GM20000 (cell line): ENCODE results near the gene IGFBP1.

Experiments
- DNase-seq: peaks from one replicate; pipeline ENCODE4 v3.0.0; 2012; ENCODE audit warnings: low spot score
- TF ChIP-seq, protein P1 (sequence below): IDR thresholded peaks from 2 replicates; pipeline ENCODE4 v1.5.1; 2012; ENCODE audit warnings: mild to moderate bottlenecking, control low read depth; ENCODE audit errors: extremely low read depth, missing control alignments

Gene IGFBP1

DNA sequence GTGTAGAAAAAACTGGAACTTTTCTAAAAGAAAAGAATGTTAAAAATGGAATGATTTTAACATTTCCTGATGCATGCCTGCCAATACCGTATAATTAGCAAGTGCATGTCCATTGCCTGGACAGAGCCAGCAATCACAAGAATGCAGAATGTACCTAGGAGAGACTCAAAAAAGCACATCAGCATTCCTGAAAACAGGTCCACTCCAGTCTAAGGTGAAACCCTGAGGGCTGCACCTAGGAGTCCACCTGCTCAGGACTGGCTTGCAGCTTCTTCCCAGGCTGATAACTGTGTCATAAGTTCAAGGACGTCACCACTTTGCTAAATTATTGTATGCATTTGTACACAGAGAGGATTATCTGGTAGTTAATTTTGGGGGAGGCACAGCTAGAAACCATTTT lies 20.8 kb upstream of the IGFBP1 start:
- TF ChIP-seq, protein P1, sequence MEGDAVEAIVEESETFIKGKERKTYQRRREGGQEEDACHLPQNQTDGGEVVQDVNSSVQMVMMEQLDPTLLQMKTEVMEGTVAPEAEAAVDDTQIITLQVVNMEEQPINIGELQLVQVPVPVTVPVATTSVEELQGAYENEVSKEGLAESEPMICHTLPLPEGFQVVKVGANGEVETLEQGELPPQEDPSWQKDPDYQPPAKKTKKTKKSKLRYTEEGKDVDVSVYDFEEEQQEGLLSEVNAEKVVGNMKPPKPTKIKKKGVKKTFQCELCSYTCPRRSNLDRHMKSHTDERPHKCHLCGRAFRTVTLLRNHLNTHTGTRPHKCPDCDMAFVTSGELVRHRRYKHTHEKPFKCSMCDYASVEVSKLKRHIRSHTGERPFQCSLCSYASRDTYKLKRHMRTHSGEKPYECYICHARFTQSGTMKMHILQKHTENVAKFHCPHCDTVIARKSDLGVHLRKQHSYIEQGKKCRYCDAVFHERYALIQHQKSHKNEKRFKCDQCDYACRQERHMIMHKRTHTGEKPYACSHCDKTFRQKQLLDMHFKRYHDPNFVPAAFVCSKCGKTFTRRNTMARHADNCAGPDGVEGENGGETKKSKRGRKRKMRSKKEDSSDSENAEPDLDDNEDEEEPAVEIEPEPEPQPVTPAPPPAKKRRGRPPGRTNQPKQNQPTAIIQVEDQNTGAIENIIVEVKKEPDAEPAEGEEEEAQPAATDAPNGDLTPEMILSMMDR = no peak
- no peak for DNase-seq

DNA sequence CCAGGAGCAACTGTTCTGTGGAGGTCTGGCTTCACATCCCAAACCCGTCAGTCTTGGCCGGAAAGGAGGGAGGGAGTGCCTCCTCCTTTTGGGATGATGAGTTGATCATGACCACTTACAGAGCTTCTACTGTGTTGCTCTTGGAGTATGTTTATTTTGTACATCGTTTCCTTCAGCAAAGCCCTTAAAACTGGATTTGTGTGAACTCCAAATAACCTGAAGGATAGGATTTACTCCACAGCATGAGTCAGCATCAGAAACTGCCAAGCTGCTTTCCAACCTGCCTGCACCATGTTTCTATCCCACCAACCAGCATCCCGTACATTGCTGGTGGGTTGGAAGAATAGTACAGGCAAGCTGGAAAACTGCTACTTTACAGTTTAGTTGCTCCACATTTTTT lies 18.9 kb upstream of the IGFBP1 start:
- DNase-seq = no peak
- TF ChIP-seq, protein P1 = no peak

DNA sequence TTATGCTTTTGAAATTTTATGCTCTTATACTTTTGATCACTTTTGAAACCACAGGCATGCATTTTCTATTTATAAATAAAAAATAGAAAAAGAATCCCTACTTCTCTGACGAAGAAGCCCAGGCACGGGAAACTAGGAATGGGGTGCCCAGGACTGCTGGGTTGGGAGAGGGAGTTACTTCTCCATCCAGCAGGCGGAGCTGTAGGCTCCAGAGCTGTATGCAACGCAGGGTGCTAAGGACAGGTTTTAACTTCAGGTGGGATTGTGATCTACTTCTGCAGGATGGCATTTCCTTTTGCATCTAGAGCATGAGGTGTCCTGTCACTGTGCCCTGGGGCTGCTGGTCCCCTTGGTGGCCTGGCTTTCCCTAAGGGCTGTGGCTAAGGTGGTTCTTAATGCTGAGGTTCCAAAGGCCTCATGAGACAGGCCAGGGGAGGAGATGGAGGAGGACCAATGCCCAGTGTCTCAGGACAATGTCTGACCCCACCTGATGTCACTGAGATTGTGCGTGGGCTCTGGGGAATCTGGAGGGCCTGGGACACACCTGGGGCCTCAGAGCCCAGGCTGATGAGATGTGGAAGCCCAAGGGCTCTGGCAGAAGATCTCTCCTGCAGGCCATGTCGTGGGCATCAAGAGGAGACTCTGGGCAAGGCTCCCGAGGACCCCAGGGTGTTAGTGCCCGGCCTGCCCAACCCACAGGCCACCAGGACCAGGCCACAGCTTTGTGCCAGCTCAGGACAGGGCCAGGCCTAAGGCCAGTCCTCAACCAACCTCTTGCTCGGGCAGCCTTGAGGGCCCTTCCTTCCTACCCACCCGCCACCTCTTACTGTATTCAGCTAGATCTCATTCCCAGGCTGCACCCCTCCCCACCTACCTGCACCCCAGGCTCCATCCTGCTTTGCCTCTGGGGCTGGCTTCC lies 15.9 kb upstream of the IGFBP1 start:
- TF ChIP-seq, protein P1 = peak; percentile 61
- no peak for DNase-seq

DNA sequence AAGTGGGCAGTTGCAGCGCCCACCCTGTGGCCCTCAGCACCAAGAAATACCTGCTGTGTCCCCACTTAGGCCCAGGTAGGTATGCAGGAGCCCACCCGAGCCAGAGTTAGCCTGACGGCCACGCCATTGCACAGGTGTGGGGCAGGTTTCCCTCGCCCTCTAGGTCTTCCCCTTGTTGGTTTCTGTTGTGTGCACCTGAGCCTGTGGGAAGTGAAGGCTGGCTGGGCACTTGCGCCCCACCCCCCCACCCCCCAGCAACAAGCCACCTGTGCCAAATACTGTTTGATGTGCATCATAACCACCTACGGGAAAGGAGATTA lies 15.3 kb upstream of the IGFBP1 start, which contains the start of gene CCDC201:
CCDC201 (minus strand) TSS at position 48 of the 320 bp plus-strand sequence. CDS start 75 bp downstream, outside the sequence.
- no peak for DNase-seq
- TF ChIP-seq, protein P1 = no peak

DNA sequence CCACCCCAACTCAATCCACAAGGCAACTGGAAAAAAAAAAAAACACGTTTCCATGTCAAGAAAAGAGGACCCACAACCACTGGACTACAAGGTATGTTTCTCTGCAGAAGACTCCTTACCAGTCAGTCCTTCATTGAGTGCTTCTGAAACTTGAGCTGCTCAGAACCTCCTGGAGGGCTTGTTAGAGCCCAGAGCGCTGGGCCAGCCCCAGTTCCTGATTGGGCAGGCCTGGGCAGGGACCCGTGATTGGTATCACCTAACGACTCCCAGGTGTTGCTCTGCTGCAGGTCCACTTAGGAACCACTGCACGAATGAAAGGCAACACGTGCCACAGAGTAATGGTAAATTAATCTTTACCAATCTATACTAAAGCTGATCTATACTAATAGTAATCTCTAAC lies 14.9 kb upstream of the IGFBP1 start:
- TF ChIP-seq, protein P1 = no peak
- DNase-seq = no peak

DNA sequence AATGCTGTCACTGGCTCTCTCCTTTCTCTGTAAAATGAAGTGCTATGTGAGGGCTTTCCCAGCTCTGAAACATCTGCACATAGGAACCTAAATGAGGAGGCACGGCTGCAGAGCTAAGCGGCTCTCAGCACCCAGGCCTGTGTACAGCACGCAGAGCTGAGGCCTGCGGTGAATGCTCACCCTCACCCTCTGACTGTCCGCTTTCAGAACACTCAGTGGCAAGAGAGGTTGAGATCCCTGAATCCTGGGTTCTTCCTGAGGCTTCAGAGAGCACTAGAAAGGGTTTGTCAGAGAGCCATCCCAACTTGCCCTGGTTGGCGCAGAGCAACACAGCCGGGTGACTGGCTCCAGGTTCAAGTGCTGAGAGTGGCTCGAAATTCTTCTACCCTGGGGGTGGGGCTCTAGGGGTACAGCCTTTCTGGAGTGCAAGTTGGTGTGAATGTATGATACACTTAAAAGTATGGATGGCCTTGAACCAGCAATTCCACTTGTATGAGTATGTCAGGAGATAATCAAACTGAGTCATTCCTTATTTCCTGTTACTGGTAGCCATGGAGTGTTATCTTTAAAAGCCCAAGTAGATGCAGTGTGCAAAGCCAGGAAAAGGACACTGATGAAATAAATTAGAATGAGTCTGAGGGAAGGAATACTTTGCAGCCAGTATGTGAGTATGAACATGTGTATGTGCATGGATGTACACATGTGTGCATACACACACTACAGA lies 13.7 kb upstream of the IGFBP1 start:
- DNase-seq = no peak
- TF ChIP-seq, protein P1 = no peak

DNA sequence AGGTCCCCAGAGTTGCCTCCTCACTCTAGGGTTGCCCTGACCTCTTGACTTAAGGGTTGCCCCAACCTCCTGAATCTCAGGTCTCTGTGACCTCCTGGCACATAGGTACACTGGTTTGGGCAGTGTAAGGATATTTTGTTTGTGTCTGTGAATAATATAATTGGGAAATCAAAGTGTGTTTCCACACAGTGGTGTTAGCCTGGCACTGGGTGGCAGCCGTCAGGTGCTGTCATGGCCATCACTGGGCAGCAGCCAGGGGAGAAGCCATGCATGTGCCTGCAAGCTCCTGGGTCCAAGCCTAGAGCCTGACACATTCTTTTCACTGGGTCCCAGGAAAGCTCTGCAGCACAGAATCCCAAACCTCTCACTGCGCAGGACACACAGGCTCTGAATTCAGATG lies 11.8 kb upstream of the IGFBP1 start:
- DNase-seq = no peak
- TF ChIP-seq, protein P1 = no peak
